Activated CD4-positive, alpha-beta T cell treated with anti-CD3 and anti-CD28 coated beads, Interleukin-2, amount 50 U/mL, for 1 hour (primary cell): Measurements from ENCODE around the gene NLE1.
"Not testable (repeated sequence)": the region's sequence is repeated elsewhere in the genome, so short reads cannot be mapped to it uniquely, and the experiment has no call there.

Source experiments
- DNase-seq: peaks from one replicate; pipeline ENCODE4 v3.0.0-alpha.2; 2020

The NLE1 gene

GRCh38 chr17:35141681-35142466 is at the start of gene NLE1:
Gene NLE1, minus strand, starts transcription at chr17:35142303. Its CDS starts 28 bp downstream, at chr17:35142275.
- peak; percentile 88 for DNase-seq

DNA sequence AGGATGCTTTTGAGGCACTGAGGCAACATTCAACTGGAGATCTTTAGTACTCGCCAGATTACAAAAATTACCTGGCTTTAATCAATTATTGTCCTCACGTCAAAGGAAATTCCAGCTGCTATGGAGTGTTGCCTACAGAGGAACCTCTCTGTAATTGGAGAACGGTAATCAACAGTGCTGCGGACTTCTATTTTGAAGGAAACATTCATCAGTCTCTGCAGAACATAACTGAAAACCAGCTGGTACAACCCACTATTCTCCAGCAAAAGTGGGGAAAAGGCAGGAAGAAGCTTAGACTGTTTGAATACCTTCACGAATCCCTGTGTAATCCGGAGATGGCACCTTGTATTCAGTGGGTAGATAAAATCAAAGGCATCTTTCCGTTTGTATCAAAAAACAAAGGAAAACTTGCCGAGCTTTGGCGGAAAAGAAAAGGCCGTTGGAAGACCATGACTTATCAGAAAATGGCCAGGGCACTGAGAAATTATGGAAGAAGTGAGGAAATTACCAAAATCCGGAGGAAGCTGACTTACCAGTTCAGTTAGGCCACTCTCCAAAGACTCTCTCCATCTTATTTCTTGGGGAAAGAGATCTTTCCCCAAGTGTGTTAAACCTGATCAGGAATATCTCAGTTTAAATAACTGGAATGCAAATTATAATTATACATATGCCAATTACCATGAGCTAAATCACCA is 49.0 kb upstream of the NLE1 start:
- no peak for DNase-seq

DNA sequence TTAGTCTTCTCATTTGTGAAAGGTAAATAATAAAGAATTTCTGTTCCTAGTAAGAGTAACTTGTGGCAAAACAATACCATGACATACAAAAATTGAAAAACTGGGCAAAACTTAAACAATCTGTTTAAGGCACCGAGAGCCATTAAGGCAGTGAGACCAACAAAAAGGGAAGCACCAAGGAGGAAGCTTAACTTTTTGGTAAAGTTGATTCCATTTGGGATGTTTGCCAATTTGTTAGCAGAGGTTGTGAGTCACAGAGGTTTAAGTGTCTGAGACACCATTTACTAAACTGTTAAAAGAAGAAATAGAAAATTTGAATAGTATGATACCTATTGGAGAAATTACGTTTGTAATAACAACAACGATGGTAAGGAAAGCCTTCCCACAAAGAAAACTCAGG is 47.2 kb upstream of the NLE1 start:
- DNase-seq = no peak

DNA sequence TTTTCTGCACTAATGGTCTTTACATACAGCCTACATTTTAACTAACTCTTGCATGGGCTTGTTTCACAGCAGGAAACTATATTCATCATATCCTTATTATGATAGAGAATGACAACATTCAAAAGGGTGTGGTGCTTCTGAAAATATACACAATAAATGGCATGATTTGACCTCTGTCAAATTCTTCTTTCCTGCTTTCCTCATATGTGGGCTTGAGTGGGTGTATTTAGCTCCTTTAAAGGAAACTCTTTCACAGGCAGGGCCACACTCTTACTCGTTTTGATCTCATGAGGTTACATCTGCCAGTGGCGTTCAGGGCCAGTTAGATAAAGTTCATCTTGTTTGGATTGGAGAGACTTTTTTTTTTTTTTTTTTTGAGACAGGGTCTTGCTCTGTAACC is 46.0 kb upstream of the NLE1 start:
- DNase-seq = no peak

DNA sequence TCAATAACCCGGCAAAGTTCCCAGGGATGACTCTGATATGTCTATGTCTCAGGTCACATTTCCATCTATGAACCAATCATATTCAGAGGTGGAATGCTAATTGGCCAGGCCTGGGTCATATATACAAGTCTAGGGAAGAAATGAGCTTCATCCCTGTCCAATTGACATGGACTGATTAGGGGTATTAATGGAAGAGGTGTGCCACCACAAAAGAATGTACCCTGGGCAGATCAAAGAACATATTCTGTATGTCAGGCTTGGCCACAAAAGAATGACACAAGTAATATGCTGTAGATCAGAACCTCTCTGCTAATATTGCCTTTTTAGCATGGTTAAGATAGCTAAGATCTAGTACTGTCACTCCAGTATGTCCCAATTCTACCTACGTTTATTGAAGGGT is 45.4 kb upstream of the NLE1 start:
- no peak for DNase-seq

GRCh38 chr17:35185849-35186248 is 43.7 kb upstream of the NLE1 start:
- DNase-seq = no peak

DNA sequence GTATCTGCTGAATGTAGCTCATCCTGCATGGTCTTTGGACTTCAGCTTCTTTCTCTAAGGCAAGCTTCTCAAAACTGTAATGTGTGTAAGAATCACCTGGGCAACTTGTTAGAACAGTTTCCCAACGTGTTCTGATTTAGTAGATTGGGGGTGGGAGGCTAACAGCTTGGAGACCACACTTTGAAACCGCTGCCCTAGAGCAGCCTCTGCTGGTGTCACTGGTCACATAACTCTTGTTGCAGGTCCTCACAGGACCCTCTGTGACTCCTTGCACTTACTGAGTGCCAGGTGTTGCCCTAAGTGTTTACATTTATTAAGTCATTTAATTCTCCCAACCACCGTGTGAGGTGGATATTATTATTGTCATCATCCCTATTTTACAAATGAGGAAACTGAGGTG is 42.2 kb upstream of the NLE1 start:
- DNase-seq = no peak

GRCh38 chr17:35183332-35183731 is 41.2 kb upstream of the NLE1 start:
- no peak for DNase-seq

- not testable (repeated sequence) for DNase-seq
Observed at GRCh38 chr17:35179379-35179778, 37.3 kb upstream of the NLE1 start.

- DNase-seq = no peak
Observed at GRCh38 chr17:35176897-35177296, 34.8 kb upstream of the NLE1 start.

DNA sequence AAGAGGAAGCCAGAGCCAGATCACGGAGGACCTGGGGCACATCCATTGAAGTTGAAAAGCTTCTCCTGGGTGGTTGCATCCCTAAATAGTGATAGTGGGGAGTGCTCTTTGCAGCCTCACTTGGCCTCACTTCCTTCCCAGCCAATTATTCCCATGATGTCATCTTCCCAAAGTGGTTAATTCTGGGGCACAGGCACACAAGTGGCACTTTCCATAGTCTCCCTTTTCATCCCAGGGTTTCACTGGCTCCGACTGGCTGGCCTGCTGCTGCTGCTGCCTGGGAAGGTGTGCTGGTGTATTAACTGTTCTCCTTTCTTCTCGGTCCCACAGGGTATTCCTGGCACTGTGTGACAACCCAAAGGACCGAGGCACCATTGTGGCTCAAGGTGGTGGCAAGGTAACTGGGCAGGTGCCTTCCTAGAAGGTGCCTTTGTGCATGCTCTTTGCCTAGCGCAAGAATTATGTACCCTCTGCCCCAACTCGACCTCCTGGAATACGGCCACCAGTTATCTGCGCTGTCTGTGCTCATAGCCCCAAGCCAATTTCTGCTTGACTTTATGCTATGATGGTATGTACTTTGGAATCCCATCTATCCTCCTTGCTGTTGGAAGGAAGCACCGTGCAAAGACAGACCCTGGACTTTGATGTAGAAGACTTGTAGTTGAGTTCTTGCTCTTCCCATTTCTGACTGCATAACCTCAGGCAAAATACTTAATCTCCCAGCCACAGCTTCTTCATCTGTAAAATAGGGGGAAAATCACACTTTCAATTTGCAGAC is 33.7 kb upstream of the NLE1 start:
- DNase-seq = no peak

- no peak for DNase-seq
Observed at GRCh38 chr17:35174835-35175334, 32.8 kb upstream of the NLE1 start.

- DNase-seq = not testable (repeated sequence)
Observed at GRCh38 chr17:35172321-35172720, 30.2 kb upstream of the NLE1 start.

DNA sequence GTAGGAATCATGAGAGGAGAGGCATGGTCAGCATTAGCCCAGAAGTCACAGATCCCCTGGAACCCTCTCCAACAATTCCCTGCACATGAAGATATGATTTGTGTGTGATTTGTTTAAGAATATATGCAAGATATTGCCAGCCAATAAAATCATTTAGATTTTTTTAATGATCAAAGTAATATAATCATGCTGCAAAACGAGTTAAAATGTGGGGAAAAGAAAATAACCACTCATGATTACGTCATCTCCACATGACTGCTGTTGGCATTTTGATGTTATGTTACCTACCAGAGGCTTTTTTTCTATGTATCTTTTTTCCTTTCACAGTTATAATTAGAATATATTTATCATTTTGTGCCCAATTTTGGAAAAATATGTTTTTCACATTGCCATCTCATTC is 29.7 kb upstream of the NLE1 start:
- no peak for DNase-seq

DNA sequence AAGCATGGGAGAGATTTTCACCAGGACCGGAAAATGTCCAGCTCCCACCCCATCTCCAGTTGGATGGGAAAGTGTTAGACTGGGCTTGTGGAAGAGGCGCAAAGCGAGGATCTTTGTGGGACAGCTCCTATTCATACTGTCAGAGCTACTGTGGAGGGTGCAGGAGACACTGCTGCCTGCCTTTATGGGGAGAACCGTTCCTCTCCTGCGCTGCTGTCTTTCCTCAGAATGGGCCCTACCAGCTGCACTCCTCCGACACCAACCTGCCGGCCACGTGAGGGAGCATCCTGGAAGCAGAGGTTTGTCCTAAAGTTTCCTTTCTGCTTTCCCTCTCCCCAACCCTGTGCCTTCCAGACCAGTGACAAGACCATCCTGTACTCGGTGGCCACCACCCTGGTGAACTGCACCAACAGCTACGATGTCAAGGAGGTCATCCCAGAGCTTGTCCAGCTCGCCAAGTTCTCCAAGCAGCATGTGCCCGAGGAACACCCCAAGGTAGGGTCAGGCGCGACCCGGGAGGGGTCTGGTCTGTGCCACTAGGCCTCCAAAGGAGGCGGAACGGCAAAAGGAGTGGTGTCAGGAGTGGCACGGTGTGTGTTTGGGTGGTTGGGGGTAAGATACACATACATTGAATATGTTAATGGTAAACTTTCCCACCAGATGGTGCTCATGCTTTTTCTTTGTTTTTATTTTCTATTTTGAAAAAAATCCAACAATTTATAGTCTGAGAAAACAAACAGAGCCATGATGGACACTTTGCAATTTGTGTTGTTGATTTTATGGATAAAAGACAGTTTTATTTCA is 29.1 kb upstream of the NLE1 start:
- no peak for DNase-seq

GRCh38 chr17:35169835-35170363 is 27.8 kb upstream of the NLE1 start:
- DNase-seq = no peak

- DNase-seq = no peak
Observed at GRCh38 chr17:35167666-35168065, 25.6 kb upstream of the NLE1 start.

- DNase-seq = no peak
Observed at GRCh38 chr17:35167046-35167445, 24.9 kb upstream of the NLE1 start.

GRCh38 chr17:35166526-35166925 is 24.4 kb upstream of the NLE1 start:
- no peak for DNase-seq

- no peak for DNase-seq
Observed at GRCh38 chr17:35164716-35165115, 22.6 kb upstream of the NLE1 start.

- no peak for DNase-seq
Observed at GRCh38 chr17:35163886-35164285, 21.8 kb upstream of the NLE1 start.

GRCh38 chr17:35162755-35163154 is 20.7 kb upstream of the NLE1 start:
- DNase-seq = no peak
